ENCODE data around the gene RNF13. TPM values are rescaled to one million over a fixed set of nuclear protein-coding genes. Genes with fewer than 3 reads are reported as not detected.
A peak's percentile ranks its signal among the peaks of the same experiment; 100 is the strongest.

Gene RNF13
- total RNA-seq, 1 experiment from 2014 or later: 76.9 TPM

DNA sequence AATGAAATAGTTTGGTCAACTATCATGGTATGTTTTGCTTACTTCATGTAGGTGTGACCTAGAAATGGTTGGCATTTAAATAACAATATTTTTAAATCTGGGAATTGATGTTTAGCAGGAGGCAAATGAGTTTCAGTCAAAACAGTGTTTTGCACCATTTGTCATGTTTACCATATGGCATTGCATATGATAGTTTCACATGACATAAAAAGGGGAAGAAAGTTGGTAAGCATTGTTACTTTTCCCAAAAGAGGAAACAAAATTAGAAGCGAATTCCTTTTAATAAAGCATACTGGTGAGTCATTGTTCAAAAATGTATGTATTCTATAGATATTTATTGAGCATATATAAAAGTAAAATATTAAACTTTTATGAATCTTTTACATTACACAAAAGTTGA is 2.3 kb downstream of the RNF13 start:
- no peaks in the 10 kb centered on the region for H3K9me3 ChIP-seq (ENCODE audit: control insufficient read depth, insufficient read depth, low read depth, low read length)
- DNase-seq (ENCODE audit: low read depth, low spot score) (no peak), ATAC-seq (no peak)
- H3K36me3 ChIP-seq (ENCODE audit: control insufficient read depth, insufficient read depth, low read length): no peaks in the 10 kb centered on the region; the same call in 1 of the 2 replicates
- H3K27ac ChIP-seq (ENCODE audit: low read length): no peak overlapping the region; the same call in 1 of the 2 replicates
- ChIA-PET CTCF (interaction anchor here (0.6 kb wide), 1 partner anchor 369 kb away, joined by 7 read pairs; no protein-coding TSS in a partner anchor), POLR2A (interaction anchor here (0.5 kb wide), 1 partner anchor 44 kb away, joined by 3 read pairs; no protein-coding TSS in a partner anchor)
- peak overlapping the region; percentile 85 to 95; a peak in 3 of 4 replicates for H3K4me3 ChIP-seq (ENCODE audit: low read depth in 2 of 2, low read length in 2 of 2)
- TF ChIP-seq CTCF (IDR thresholded peaks at IDR 0.05): no peak
- TF ChIP-seq REST (IDR thresholded peaks at IDR 0.05; ENCODE audit: insufficient read depth in 1 of 2, low read depth in 2 of 2, low read length in 1 of 2): no peak
- TF ChIP-seq TCF7L2 (IDR thresholded peaks at IDR 0.05; ENCODE audit: low read depth, low read length): no peak
- TF ChIP-seq SIN3A (IDR thresholded peaks at IDR 0.05; ENCODE audit: borderline replicate concordance, insufficient read depth, low read depth, low read length): no peak
- TF ChIP-seq POLR2AphosphoS5 (IDR thresholded peaks at IDR 0.05; ENCODE audit: low read depth, low read length): no peak
- no TSS peak for BruUV-seq (replicated peaks)
- H3K27me3 ChIP-seq (ENCODE audit: control insufficient read depth, insufficient read depth, low read length): no peaks in the 10 kb centered on the region
- intact Hi-C loops (cut with micrococcal nuclease; ENCODE audit: unreplicated experiment) (no loop called here), in situ Hi-C loops (cut with HindIII; ENCODE audit: low pct_unique_long_range_greater_than_20kb, low sequenced_read_pairs) (no loop called here)
- peaks cover 36% of the 10 kb centered on the region for H3K4me1 ChIP-seq (ENCODE audit: control insufficient read depth, insufficient read depth, low read length)

GRCh38 chr3:149815728-149816127 is 2.7 kb downstream of the RNF13 start:
- Histone ChIP-seq H3K36me3 (ENCODE audit: control insufficient read depth, insufficient read depth, low read length) (no peaks in the 10 kb centered on the region; the same call in 1 of the 2 replicates), H3K27ac (ENCODE audit: low read length) (no peak overlapping the region), H3K4me1 (ENCODE audit: control insufficient read depth, insufficient read depth, low read length) (peaks cover 37% of the 10 kb centered on the region), H3K4me3 (ENCODE audit: low read depth in 2 of 2, low read length in 2 of 2) (no peak overlapping the region), H3K27me3 (ENCODE audit: control insufficient read depth, insufficient read depth, low read length) (no peaks in the 10 kb centered on the region), H3K9me3 (ENCODE audit: control insufficient read depth, insufficient read depth, low read depth, low read length) (no peaks in the 10 kb centered on the region; the same call in 1 of the 2 replicates)
- DNase-seq (ENCODE audit: low read depth, low spot score) (no peak), ATAC-seq (no peak)
- TF ChIP-seq CTCF (IDR thresholded peaks at IDR 0.05): no peak
- TF ChIP-seq POLR2AphosphoS5 (IDR thresholded peaks at IDR 0.05; ENCODE audit: low read depth, low read length): no peak
- TF ChIP-seq TCF7L2 (IDR thresholded peaks at IDR 0.05; ENCODE audit: low read depth, low read length): no peak
- no peak for TF ChIP-seq REST (IDR thresholded peaks at IDR 0.05; ENCODE audit: insufficient read depth in 1 of 2, low read depth in 2 of 2, low read length in 1 of 2)
- no peak for TF ChIP-seq SIN3A (IDR thresholded peaks at IDR 0.05; ENCODE audit: borderline replicate concordance, insufficient read depth, low read depth, low read length)
- CTCF ChIA-PET: interaction anchor here (0.7 kb wide), 1 partner anchor 8 kb away, joined by 5 read pairs; no protein-coding TSS in a partner anchor
- POLR2A ChIA-PET: interaction anchor here (0.5 to 0.8 kb wide), 3 partner anchors 39 to 159 kb away, joined by 6 to 8 read pairs (median 6); no protein-coding TSS in a partner anchor
- in situ Hi-C loops (cut with HindIII; ENCODE audit: low pct_unique_long_range_greater_than_20kb, low sequenced_read_pairs): no loop called here
- intact Hi-C loops (cut with micrococcal nuclease; ENCODE audit: unreplicated experiment): no loop called here
- BruUV-seq (replicated peaks): no TSS peak

All from Panc1 (cell line).